Medulla oblongata (tissue), 1 donor: Measurements from ENCODE around the gene GJB4.
"Not testable (repeated sequence)": the region's sequence is repeated elsewhere in the genome, so short reads cannot be mapped to it uniquely, and the experiment has no call there.

Source experiments
- DNase-seq: peaks from one replicate; pipeline ENCODE4 v3.0.0-alpha.2; 2015; ENCODE audit errors: extremely low spot score

The GJB4 gene

DNA sequence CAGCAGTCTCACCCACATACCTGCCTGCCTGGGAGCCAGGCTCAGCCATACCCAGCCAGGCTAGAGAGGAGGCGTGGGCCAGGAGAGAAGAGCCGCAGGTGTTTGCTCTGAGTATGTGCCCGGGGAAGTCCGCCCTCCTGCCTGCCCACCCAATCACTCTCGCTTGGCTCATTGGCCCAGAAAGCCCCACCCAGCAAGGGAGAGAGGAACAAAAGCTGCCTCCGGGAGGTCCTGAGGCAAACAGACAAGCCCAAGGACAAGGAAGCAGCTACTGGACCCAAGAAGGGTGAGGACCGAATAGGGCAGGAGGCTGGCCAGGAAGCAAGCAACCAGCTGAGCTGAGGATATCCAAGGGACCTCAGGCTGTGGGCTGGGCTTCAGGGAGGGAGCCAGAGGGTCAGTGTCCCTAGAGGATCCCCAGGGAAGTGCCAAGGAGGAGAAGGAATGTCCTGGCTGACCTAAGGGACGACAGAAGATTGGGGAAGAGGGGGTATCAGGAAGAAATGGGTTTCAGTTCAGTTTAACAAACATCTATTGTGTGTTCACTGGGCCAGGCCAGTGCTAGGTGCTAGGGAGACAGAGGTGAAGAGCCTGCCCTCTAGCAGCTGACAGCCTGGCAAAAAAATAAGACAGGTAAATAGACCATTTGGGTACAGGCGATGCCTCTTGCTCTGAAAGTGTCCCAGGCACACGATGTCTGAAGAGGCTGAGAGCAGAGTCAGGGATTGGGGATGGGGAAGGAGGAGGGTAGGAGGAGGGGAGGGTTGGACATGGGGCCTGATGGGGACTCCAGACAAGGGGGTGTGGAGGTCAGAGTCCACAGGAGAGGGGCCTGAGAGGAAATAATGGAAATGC, at the start of gene GJB4:
GJB4 (plus strand) TSS at position 238 of the 855 bp plus-strand sequence. CDS start 1,515 bp downstream, outside the sequence.
- DNase-seq: no peak

DNA sequence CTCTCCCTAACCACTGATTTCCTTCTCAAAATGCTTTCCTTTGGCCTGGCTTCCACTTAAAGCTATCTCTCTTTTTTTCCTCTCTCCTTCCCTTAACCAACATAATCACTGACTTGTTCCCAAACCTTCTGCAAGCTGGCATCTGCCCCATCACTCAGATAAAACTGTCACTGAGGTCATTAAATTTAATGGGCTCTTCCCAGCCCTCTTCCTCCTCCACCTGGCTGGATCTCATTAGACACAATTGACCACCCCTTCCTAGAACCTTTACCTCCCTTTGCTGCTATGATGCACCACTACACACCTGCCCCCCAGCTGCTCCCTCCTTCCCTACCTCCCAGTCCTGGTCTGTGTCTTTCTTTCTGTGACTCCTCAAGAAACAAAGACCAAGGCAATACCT, 48.7 kb upstream of the GJB4 start:
- DNase-seq: no peak

DNA sequence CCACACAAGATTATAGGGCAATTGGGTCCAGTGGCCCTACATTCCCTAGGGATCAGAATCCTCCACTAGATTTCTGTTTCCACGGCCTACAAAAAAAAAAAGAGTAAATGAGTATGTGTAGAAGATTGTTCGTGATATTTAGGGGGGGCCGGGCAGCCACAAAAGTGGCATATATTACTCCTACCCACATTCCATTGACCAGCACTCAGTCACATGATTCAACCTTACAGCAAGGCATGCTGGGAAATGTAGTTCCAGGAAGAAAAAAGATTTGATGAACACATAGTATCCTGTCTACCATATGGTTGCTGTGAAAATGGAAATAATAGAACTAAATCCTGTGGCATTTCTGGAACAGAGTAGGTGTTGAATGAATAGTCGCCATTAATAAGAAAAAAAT, 48.1 kb upstream of the GJB4 start:
- DNase-seq: no peak

DNA sequence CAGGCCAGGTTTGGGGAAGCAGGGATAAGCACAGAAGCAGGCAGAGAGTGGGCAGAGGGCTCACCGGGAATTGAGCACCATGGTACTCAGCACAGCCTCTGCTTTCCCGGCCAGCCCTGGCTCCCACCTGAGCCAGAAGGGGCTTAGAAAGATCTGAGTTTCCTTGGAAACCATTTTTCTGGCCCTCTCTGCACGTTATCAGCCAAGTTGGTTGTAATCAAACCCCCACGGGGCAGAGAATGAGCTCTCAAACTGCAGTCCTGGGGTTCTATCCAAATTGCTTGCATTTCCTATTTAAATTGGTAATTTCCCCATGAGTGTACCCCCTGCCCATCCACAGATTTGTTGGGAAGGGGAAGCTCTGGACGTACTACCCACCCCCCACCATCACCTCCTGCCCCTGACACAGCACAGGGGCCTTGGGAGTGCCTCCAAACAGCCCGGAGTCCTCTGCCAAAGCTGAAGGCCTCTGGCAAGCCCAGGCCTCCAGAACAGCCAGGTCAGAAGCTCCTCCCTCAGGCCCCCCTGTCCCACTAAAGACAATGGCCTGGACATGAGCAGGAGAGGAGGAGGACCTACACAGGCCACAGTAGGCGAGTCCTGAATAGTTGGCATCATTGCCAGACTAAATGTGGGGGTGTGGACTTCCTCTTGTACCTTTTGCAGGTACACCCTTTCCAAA, 47.4 kb upstream of the GJB4 start:
- DNase-seq: peak; percentile 43

DNA sequence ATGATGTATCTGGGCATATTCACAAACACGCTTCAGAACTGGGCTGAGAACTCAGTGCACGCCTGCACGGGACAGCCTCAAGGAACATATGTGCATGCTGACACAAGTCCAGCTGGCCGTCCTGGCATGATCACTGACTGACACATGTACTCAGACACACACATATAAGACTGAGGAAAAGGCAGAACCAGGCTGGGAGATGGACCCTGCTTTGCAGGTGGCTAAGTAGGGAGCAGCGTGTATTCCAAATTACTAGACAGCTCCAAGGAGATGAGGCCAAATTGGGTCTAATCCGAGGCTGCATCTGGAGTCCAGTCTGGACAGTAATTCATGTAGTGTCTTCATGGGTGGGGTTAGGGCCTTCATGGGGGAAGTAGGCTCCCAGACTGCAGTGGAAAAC, 46.1 kb upstream of the GJB4 start:
- no peak for DNase-seq

DNA sequence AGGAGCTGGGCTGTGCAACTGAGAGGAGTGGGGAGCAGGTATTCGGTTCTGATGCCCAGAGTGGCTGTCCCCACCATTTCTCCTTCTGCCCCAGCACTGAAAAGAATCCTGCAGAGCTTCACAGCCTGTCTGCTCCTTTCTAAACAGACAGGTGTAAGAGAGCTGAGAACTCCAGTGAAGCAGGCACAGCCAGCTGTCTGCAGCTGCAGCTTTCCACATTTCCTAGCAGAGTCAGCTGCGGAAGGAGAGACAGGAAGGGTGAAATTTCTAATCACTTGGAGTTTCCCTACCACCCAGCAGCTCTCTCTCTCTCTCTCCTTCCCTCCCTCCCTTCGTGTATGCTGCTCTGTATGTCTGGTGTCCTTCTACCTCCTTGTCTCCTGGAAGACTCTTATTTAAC, 45.2 kb upstream of the GJB4 start:
- DNase-seq: no peak

DNA sequence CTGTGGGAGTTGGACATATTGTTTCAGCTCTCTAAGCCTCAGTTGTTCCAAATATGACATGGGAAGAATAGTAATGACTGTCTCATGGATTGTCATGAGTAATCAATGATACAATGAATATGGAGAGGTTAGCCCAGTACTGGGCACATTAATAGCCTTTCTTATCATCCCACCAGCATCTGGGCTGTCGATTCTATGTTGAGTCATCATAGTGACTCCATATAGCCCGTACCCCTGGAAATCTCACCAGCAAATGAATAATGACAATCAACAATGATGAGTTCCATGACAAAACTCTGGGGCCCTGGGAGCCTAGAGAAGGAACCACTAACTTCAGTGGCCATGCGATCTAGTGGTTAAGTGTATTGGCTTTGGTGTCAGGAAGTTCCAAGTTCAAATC, 44.4 kb upstream of the GJB4 start:
- no peak for DNase-seq

DNA sequence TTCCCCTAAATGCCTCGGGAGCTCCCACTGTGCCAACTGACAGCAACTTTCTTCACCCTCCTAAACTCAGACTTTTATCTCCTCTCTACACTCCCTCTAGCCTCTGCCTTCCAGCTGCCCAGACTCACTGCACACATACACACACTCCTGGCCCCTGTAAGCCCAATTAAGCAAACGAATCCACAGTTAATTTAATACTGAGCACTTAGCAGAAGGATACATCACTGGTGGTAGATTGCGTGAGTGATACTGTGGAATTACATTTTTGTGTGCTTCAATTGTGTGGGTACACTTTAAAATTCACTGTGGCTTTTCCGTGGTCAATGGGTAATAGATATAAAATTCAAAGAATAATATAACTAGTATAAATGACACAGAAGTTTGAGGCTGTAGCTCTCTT, 38.3 kb upstream of the GJB4 start:
- no peak for DNase-seq

DNA sequence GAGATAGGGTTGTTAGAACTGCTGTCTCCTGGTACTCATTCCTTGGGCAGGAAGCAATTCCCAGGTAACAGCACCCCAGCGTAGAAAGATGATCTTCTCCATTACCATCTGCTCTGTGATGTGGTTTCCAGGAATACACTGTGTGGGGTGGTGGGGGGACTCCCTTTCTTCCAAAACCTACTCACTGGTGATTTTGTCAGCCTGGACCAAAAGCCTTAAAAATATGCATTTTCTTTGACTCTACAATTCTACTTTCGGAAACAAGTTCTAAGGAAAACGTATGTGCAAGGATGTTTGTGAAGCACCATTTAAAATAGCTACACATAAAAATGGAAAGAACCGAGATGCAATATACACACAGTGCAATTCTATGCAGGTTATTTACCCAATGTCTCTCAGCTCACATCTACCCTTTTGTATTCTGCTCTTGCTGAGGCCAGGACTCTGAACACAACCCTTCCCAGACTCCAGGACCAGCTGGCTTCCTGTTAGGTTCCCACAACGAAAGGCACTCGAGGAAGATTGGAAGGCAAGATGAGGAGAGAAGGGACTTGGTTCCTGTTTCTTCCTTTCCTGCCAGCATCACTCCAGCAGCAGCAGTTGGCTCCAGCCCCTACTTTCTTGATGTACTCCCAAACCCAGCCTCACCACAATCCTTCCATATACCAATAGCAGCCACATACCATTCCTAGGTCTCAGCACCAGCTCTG, 37.7 kb upstream of the GJB4 start:
- DNase-seq: no peak

DNA sequence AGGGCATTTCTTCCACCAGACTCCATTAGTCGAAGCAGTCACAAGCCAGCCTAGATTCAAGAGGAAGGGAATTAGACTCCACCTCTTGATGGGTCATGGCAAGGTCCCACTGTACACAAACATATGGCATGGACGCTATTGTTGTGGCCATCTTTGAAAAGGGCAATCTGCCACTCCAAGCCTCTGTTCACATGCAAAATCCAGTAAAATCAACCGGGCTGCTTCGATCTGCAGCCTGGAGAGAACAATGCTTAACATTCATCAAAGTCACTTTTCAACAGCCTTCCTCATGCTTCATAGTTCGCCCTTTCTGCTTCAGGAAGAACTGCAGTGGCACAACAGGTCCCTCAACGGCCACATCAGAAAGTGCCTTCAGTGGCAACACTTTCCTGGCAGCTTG, 32.7 kb upstream of the GJB4 start:
- no peak for DNase-seq

DNA sequence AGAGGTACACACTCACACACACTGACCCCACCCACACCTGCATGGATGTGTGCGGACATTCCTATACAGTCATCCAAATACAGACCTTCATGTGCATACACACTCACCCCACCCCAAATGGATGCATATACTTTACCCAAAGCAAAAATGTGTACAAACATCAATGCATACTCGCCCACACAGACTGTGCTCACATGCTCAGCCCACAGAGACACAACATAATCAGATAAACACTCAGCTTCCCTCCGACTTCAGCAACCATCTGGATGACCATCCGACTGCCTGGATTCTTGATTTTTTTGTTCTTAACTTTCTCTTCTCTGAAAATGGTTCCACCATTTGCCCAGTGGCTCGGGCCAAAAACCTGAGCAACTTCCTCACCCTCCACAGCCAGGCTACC, 29.1 kb upstream of the GJB4 start:
- no peak for DNase-seq

DNA sequence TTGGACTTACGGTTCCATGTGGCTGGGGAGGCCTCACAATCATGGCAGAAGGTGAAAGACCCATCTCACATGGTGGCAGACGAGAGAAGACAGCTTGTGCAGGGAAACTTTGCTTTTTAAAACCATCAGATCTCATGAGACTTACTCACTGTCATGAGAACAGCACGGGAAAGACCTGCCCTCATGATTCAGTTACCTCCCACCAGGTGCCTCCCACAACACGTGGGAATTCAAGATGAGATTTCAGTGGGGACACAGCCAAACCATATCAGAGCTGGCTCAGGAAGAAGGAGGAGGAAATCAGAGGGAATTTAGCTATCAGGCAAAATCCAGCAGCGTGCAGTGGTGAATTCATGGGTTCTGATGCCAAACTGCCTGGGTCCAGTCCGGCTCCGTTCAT, 26.7 kb upstream of the GJB4 start:
- not testable (repeated sequence) for DNase-seq

DNA sequence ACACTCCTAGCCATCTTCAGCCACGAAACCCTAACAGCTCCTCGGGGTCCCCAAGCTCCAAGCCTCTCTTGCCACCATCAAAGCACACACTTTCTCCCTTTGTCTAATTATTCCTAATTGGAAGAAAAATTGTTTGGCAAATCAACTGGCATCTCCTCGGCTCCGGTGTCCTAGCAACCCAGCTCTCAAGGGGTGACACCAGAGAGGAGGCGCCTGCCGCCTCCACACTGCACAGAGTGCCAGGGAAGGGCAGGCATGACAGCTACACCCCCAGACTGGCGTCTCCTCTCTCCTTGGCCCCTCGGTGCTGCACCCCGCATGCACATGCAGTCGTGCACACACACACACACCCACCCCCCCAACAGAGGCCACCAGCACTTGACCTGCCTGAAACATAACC, 22.8 kb upstream of the GJB4 start:
- no peak for DNase-seq

DNA sequence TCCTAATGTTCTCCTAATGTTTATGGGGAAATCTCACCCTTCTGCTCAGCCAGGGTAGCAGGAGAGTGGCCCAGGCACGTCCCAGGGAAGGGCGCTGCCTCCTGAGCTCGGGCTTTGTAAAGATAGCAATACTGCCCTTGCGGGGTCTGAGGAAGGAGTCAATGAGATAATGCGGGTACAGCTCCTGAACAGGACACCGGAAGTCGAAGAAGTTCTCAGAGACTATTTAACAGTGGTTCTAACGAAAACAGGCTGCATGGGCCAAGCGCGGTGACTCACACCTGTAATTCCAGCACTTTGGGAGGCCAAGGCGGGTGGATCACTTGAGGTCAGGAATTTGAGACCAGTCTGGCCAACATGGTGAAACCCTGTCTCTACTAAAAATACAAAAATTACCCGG, 22.3 kb upstream of the GJB4 start:
- DNase-seq: not testable (repeated sequence)

DNA sequence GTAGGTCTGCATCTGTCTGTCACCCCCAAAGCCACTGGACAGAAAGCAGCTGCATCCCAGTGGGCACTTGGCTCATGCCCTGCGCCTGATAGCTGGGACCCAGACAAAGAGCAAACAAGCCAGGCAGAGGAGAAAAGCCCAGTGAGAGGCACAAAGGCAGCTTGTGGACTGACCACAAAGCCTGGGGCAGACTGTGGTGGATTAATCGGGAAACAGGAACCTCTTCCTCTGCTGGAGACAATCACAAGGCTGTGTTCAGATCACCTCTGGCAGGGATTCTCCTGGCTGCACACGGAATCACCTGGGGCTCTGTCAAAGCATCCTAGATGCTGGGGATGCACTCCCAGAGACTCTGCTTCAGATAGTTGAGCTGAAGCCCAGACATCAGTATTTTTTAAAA, 19.9 kb upstream of the GJB4 start:
- no peak for DNase-seq

DNA sequence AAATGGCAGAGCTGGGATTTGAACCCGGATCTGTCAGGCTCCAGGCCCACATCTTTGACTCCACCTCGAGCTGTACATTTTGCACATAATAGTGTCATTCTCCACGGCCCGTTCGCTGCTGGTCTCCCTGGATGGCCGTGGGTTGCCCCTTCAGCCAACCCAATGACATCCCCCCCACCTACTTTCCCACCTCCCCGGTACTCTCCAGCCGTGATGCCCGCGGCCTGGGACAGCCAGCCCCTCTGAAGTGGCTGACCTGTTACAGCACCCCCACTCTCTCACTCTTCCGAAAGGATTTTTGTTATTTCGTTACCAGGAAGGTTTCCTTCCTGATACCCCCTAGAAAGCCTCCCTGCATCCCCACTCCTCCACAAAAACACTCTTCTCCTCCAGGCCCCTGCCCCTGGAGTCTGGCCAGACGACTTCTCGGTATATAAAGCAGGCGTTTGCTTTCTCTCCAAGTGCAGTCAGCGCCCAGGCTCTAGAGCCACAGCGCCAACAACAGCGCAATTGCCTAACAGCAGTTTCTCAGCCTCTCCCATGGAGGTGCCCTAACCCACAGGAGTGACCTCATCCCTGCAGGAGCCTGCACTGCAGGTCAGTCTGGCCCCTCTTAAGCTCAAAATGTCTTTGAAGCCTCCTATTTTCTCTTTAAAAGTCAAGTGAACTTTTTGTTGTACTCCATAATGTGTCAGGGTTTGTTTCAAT, 19.2 kb upstream of the GJB4 start:
- peak; percentile 3 for DNase-seq

DNA sequence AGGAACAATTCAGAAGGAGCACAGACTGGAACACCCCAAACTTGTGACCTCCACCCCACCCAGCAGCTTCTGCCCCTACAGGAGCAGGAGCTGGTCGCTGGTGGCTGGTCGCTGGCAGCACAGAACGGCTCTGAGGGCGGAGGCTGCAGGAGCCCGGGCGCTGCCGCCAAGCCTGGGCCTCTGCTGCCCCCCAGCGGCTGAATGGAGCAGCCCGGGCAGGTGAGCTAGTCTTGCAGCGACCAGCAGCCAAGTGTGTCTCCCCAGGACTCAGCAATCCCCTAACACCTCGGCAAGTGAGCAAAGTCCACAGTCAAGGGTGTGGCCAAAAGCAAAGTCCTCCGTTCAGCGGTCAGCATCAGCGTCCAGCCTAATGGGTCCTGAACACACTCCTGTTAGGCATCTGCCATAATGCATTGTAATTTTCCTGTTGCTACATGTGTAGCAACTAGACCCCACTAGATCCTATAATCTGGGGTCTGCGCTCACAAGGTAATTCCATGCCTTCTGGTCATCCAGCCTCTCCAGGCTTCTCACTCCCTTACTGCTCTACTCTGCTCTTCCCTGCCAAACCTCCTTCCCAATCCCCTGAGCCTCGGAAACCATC, 16.8 kb upstream of the GJB4 start:
- DNase-seq: peak; percentile 73

DNA sequence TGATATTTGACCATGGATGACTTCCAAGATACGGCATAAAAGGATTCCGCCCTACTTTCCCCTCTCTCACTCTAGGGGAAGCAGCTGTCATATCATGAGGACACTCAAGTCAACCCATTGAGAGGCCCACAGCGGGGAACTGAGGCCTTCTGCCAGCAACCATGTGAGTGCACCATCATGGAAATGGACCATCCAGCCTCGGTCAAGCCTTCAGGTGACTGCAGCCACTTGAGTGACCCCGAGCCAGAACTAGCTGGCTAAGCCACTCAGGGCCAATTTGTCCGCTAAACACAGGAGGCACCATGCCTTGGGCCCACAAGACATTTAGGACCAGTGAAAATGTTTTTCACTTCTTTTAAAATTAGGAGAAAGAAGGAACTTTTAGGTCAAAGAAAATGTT, 15.8 kb upstream of the GJB4 start:
- no peak for DNase-seq

DNA sequence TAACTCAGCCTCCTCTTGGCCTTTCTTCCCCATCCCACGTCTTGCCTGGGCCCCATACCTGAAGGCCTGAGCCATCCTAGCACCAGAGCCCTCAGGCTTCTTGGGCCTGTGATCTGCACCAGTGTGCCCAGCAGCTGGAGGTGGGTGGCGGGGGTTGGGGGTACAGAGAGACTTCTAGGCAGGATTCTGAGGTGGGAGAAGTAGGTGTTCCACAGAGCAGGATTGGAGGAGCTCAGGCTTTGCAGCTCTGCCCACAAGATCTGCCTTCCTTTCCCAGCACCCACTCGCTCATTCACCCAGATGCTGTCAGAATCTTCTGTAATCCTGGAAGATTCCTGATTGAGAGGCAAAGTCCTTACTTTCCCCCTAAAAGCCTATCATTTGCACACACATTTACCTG, 14.7 kb upstream of the GJB4 start:
- no peak for DNase-seq

DNA sequence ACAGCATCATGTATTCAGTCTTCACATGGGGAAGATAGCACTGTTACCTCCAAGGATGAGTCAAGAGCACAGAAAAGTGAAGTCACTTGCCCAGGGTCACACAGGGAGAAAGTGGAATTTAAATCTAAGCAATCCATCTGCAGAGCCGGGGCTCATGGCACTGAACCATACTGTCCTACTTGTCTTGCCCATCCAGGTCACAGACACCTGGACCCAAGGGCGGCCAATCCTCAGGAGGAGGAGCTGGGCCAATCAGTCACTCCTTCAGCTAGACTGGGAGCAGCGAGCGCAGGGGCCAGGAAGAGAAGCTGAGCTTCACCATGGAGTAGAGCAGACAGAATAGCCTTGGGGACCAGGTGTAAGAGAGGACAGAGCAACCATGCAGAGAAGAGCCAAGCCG, 13.9 kb upstream of the GJB4 start:
- DNase-seq: no peak

DNA sequence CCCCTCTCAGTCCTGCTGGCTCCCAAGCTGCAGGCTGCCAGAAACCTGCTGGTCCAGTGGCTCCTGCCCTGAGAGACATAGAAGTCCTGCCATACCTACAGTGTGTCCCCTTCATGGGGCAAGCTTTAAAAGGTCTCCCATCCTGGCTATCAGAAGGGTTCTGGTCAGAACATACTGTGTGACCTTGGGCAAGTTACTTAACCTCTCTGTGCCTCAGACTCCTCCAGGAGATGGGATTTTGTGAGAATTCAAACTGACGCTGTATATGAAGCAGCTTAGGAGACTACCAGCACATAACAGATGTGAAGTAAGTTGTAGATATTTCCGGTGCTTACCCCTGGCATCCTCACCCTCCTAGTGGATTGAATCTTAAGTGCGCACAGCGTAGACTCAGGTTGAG, 13.4 kb upstream of the GJB4 start:
- no peak for DNase-seq
